ENCODE results near the gene THNSL1. TPM values are rescaled to one million over a fixed set of nuclear protein-coding genes. Genes with fewer than 3 reads are reported as not detected.

THNSL1 gene
- total and polyA plus RNA-seq, 2 of the 13 experiments (the other 11 are each of a cell fraction or from before 2014, with no cell fraction given) = 1.3 to 3.8 TPM

- POLR2A ChIA-PET = no interaction called here
Measured at GRCh38 chr10:25018703-25019102, 2.3 kb downstream of the THNSL1 start.

More at GRCh38 chr10:25018703-25019102, 2.3 kb downstream of the THNSL1 start:
- in situ Hi-C loops (cut with HindIII; ENCODE audit: extremely low pct_ligation_motif_present, low pct_unique_long_range_greater_than_20kb) = loop anchor here (5.0 to 10.0 kb wide), 2 partner anchors 44 to 294 kb away; partner anchors contain the start of gene ARHGAP21
- TF ChIP-seq MAFK (conservative IDR thresholded peaks at IDR 0.05 in 1 of 2, IDR thresholded peaks at IDR 0.05 in 1 of 2; ENCODE audit: low read length in 2 of 2) (peak; percentile 58 to 78), MAFF (IDR thresholded peaks at IDR 0.05; ENCODE audit: low read depth, low read length) (peak; percentile 80), CEBPZ (IDR thresholded peaks at IDR 0.05; ENCODE audit: low read length) (no peak), SRSF1 (optimal IDR thresholded peaks at IDR 0.05; ENCODE audit: low read depth, low read length) (no peak), TCF12 (IDR thresholded peaks at IDR 0.05) (no peak), TCF12 (CRISPR knock-in tag; IDR thresholded peaks at IDR 0.05) (no peak), GTF3A (CRISPR knock-in tag; conservative IDR thresholded peaks at IDR 0.05) (no peak), ZNF577 (CRISPR knock-in tag; IDR thresholded peaks at IDR 0.05; ENCODE audit: borderline replicate concordance, low read depth) (no peak), BCLAF1 (IDR thresholded peaks at IDR 0.05) (no peak), NFATC3 (CRISPR knock-in tag; IDR thresholded peaks at IDR 0.05) (no peak)
- TF ChIP-seq, protein P1, sequence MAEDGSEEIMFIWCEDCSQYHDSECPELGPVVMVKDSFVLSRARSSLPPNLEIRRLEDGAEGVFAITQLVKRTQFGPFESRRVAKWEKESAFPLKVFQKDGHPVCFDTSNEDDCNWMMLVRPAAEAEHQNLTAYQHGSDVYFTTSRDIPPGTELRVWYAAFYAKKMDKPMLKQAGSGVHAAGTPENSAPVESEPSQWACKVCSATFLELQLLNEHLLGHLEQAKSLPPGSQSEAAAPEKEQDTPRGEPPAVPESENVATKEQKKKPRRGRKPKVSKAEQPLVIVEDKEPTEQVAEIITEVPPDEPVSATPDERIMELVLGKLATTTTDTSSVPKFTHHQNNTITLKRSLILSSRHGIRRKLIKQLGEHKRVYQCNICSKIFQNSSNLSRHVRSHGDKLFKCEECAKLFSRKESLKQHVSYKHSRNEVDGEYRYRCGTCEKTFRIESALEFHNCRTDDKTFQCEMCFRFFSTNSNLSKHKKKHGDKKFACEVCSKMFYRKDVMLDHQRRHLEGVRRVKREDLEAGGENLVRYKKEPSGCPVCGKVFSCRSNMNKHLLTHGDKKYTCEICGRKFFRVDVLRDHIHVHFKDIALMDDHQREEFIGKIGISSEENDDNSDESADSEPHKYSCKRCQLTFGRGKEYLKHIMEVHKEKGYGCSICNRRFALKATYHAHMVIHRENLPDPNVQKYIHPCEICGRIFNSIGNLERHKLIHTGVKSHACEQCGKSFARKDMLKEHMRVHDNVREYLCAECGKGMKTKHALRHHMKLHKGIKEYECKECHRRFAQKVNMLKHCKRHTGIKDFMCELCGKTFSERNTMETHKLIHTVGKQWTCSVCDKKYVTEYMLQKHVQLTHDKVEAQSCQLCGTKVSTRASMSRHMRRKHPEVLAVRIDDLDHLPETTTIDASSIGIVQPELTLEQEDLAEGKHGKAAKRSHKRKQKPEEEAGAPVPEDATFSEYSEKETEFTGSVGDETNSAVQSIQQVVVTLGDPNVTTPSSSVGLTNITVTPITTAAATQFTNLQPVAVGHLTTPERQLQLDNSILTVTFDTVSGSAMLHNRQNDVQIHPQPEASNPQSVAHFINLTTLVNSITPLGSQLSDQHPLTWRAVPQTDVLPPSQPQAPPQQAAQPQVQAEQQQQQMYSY (CRISPR knock-in tag; IDR thresholded peaks at IDR 0.05) = no peak
- TF ChIP-seq, protein P2, sequence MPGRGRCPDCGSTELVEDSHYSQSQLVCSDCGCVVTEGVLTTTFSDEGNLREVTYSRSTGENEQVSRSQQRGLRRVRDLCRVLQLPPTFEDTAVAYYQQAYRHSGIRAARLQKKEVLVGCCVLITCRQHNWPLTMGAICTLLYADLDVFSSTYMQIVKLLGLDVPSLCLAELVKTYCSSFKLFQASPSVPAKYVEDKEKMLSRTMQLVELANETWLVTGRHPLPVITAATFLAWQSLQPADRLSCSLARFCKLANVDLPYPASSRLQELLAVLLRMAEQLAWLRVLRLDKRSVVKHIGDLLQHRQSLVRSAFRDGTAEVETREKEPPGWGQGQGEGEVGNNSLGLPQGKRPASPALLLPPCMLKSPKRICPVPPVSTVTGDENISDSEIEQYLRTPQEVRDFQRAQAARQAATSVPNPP (CRISPR knock-in tag; IDR thresholded peaks at IDR 0.05) = no peak
- no peaks in the 10 kb centered on the region for H4K20me1 ChIP-seq (ENCODE audit: insufficient read depth, low read length)
- no peak for FAIRE-seq
- CTCF ChIA-PET (ENCODE audit: low intra/inter-chr PET ratio, low total read pairs) = no interaction called here
- H3K9ac ChIP-seq (ENCODE audit: insufficient read depth, low read depth, low read length) = no peak overlapping the region
- DNase-seq (ENCODE audit: low spot score) = no peak
- no TSS peak for BruUV-seq (replicated peaks)
- intact Hi-C loops (cut with micrococcal nuclease; ENCODE audit: unreplicated experiment) = loop anchor here (5.0 kb wide), 3 partner anchors 44 to 296 kb away; partner anchors contain the start of gene ARHGAP21
- no peak overlapping the region for H2AFZ ChIP-seq (ENCODE audit: low read length)
- no peak overlapping the region for H3K4me2 ChIP-seq (ENCODE audit: low read depth, low read length)
- no peaks in the 10 kb centered on the region for H3K27me3 ChIP-seq (ENCODE audit: control insufficient read depth in 1 of 2, insufficient read depth in 2 of 2, low read length in 2 of 2)
- no peaks in the 10 kb centered on the region for H3K79me2 ChIP-seq (ENCODE audit: insufficient read depth, low read length)
- H3K4me3 ChIP-seq (replicated peaks in 1 of 3; ENCODE audit: insufficient read depth in 1 of 3, low read depth in 2 of 3, low read length in 3 of 3) = no peak overlapping the region
- H3K27ac ChIP-seq (ENCODE audit: extremely low read length, insufficient read depth, low read length) = no peak overlapping the region
- 95% methylated on average over 3 of the region's 3 CpGs for WGBS (ENCODE audit: low lambda C conversion rate)
- no peaks in the 10 kb centered on the region for H3K36me3 ChIP-seq (replicated peaks in 1 of 2; ENCODE audit: control insufficient read depth in 1 of 2, insufficient read depth in 2 of 2, low read length in 2 of 2)
- peaks cover 32% of the 10 kb centered on the region for H3K4me1 ChIP-seq (ENCODE audit: insufficient read depth, low read length)
- ATAC-seq = no peak
- no peaks in the 10 kb centered on the region for H3K9me3 ChIP-seq (ENCODE audit: low read length)
